Cortex of kidney (tissue), 1 donor: Measurements from ENCODE around the gene SYT17.

Experiments used
- DNase-seq: peaks from one replicate; lab custom pipeline; 2025; lab: John Stamatoyannopoulos, UW

The SYT17 gene

GRCh38 chr16:19167710-19168370, at the start of gene SYT17:
Gene SYT17 (plus strand): TSS chr16:19168240. CDS start chr16:19168647, 407 bp downstream.
- DNase-seq = no peak

- no peak for DNase-seq
Measured at GRCh38 chr16:19118938-19119431, 49.1 kb upstream of the SYT17 start.

- no peak for DNase-seq
Measured at GRCh38 chr16:19119564-19119963, 48.5 kb upstream of the SYT17 start.

- no peak for DNase-seq
Measured at GRCh38 chr16:19123535-19124178, 44.4 kb upstream of the SYT17 start.

GRCh38 chr16:19126300-19126699, 41.7 kb upstream of the SYT17 start:
- DNase-seq = no peak

GRCh38 chr16:19127205-19127604, 40.8 kb upstream of the SYT17 start:
- no peak for DNase-seq

- no peak for DNase-seq
Measured at GRCh38 chr16:19127674-19128131, 40.3 kb upstream of the SYT17 start.

- DNase-seq = no peak
Measured at GRCh38 chr16:19128454-19129200, 39.4 kb upstream of the SYT17 start.

GRCh38 chr16:19130385-19130784, 37.7 kb upstream of the SYT17 start:
- no peak for DNase-seq

- DNase-seq = no peak
Measured at GRCh38 chr16:19130852-19131824, 36.9 kb upstream of the SYT17 start.

GRCh38 chr16:19131825-19132218, 36.2 kb upstream of the SYT17 start:
- DNase-seq = no peak

- DNase-seq = no peak
Measured at GRCh38 chr16:19132255-19132654, 35.8 kb upstream of the SYT17 start.

GRCh38 chr16:19132898-19133297, 35.1 kb upstream of the SYT17 start:
- DNase-seq = no peak

- DNase-seq = no peak
Measured at GRCh38 chr16:19133600-19133999, 34.4 kb upstream of the SYT17 start.

GRCh38 chr16:19135201-19135842, 32.7 kb upstream of the SYT17 start:
- DNase-seq = no peak

GRCh38 chr16:19135896-19136438, 32.1 kb upstream of the SYT17 start:
- no peak for DNase-seq

GRCh38 chr16:19136549-19137196, 31.4 kb upstream of the SYT17 start:
- no peak for DNase-seq

- no peak for DNase-seq
Measured at GRCh38 chr16:19137201-19138128, 30.6 kb upstream of the SYT17 start.

- no peak for DNase-seq
Measured at GRCh38 chr16:19138601-19139000, 29.4 kb upstream of the SYT17 start.
